AG04449 (cell line): ENCODE data around the gene PPP3R2.

Experiments used
- CTCF ChIA-PET: fragments of 350-600 bp; formaldehyde crosslinking; extraction: SDS; loops from one replicate; lab custom pipeline; 2021; ENCODE audit warnings: antibody characterized with exemption; lab: Yijun Ruan, JAX
- POLR2A ChIA-PET: fragments of 400-600, 350-600 bp; formaldehyde crosslinking; extraction: SDS; loops from one replicate; lab custom pipeline; 2020; ENCODE audit warnings: antibody characterized with exemption, inconsistent platforms; lab: Yijun Ruan, JAX
- DNase-seq: peaks from one replicate; pipeline ENCODE4 v3.0.0-alpha.2; 2010; ENCODE audit warnings: low read depth, low spot score
- H3K4me3 ChIP-seq: 2 replicates; pipeline ENCODE4 v1.5.1; 2011; ENCODE audit warnings: low read depth, mild to moderate bottlenecking, control low read depth, low read length
- CTCF ChIP-seq: IDR thresholded peaks from one replicate; pipeline ENCODE4 v1.5.1; 2011; ENCODE audit warnings: mild to moderate bottlenecking, moderate library complexity, low read length, control low read depth, inconsistent platforms; ENCODE audit not compliant: insufficient read depth; ENCODE audit errors: missing control alignments

The PPP3R2 gene

GRCh38 chr9:101594796-101595195 lies at the start of gene PPP3R2:
Gene PPP3R2 (minus strand): TSS chr9:101594969. CDS start chr9:101594921, 48 bp downstream.
- TF ChIP-seq CTCF = no peak
- H3K4me3 ChIP-seq = no peak within 1 kb of the TSS
- CTCF ChIA-PET = interaction anchor here (1.6 kb wide), 1 partner anchor 8 kb away, joined by 5 read pairs; no protein-coding TSS in a partner anchor
- POLR2A ChIA-PET = no interaction called here
- DNase-seq = no peak

- no peak for DNase-seq
- no peak for TF ChIP-seq CTCF
- CTCF ChIA-PET = no interaction called here
- POLR2A ChIA-PET = no interaction called here
- H3K4me3 ChIP-seq = no peak overlapping the region
These were observed 45.3 kb upstream of the PPP3R2 start for GRCh38 chr9:101639785-101640665.

- CTCF ChIA-PET = no interaction called here
- no peak for DNase-seq
- H3K4me3 ChIP-seq = no peak overlapping the region
- TF ChIP-seq CTCF = no peak
- POLR2A ChIA-PET = no interaction called here
These were observed 44.5 kb upstream of the PPP3R2 start for GRCh38 chr9:101639311-101639710.

GRCh38 chr9:101636247-101636646 lies 41.5 kb upstream of the PPP3R2 start:
- TF ChIP-seq CTCF = no peak
- POLR2A ChIA-PET = no interaction called here
- H3K4me3 ChIP-seq = no peak overlapping the region
- CTCF ChIA-PET = no interaction called here
- no peak for DNase-seq

GRCh38 chr9:101635473-101635872 lies 40.7 kb upstream of the PPP3R2 start:
- no peak overlapping the region for H3K4me3 ChIP-seq
- CTCF ChIA-PET = no interaction called here
- DNase-seq = no peak
- POLR2A ChIA-PET = no interaction called here
- TF ChIP-seq CTCF = no peak

GRCh38 chr9:101634741-101635409 lies 40.1 kb upstream of the PPP3R2 start:
- POLR2A ChIA-PET = no interaction called here
- no peak overlapping the region for H3K4me3 ChIP-seq
- no peak for TF ChIP-seq CTCF
- no peak for DNase-seq
- CTCF ChIA-PET = interaction anchor here (0.5 kb wide), 1 partner anchor 176 kb away, joined by 3 read pairs; no protein-coding TSS in a partner anchor
